ENCODE measurements around the gene CBLL1.

Gene CBLL1

DNA sequence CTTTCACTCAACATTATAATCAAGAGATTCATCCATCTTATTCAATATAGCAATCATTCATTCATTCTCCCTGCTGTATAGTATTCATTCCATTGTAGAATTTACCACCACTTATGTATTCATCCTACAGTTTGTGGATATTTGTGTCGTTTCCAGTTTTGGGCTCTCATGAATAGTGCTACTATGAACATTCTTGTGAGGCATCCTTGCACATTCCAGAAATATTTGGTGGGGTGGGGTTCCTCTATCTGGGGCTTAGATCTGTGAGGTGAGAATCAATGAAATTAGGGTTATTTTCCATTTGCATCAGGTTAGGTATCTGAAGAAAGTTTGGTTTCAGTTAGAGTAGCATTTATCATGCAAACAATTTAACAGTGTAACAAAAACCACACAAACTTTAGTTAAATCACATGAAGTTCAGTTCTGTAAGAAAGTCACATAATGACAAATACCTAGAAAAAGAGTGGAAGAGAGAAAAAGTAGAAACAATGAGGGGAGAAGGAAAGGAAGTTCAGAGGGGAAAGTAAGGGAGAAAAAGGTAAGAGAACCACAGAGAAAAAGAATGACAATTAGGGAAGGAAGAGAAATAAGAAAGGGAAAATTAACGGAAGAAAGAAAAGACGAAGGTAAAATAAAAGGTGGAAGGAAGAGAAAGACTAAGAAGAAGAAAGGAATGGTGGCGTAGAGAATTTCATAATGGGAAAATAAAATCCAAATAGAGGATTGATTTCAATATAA, 25.3 kb upstream of the CBLL1 start:
- no peaks in the 10 kb centered on the region for H3K4me1 Mint-ChIP-seq (ENCODE audit: low read depth)
- H3K27me3 Mint-ChIP-seq (ENCODE audit: low read depth), result no peaks in the 10 kb centered on the region
- no peak overlapping the region for H3K27ac Mint-ChIP-seq
- no peaks in the 10 kb centered on the region for H3K9me3 Mint-ChIP-seq
- H3K36me3 Mint-ChIP-seq (ENCODE audit: low read depth), result no peaks in the 10 kb centered on the region
- no peak overlapping the region for H3K4me3 Mint-ChIP-seq

DNA sequence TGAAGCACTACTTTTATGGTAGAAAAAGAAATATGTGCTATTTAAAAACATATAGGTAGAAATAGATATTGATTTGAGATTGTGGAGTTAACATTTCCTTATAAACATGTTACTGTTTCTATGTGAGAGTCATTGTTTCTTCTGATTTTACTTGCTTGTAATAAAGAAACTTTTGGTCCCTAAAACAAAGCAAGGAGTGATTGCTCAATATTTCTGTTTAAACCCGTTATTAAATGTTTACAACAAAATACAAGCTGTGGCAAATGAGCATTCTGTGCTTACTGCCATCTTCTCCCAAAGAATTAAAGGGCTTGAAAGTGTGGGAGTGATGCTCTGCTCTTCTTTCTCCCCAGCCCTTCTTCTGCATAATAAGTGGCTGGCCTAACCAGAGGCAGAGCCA, 22.7 kb upstream of the CBLL1 start:
- Mint-ChIP-seq H3K27me3 (ENCODE audit: low read depth) (peaks cover 2% of the 10 kb centered on the region), H3K36me3 (ENCODE audit: low read depth) (no peaks in the 10 kb centered on the region), H3K4me3 (no peak overlapping the region), H3K4me1 (ENCODE audit: low read depth) (no peaks in the 10 kb centered on the region), H3K9me3 (no peaks in the 10 kb centered on the region), H3K27ac (no peak overlapping the region)

DNA sequence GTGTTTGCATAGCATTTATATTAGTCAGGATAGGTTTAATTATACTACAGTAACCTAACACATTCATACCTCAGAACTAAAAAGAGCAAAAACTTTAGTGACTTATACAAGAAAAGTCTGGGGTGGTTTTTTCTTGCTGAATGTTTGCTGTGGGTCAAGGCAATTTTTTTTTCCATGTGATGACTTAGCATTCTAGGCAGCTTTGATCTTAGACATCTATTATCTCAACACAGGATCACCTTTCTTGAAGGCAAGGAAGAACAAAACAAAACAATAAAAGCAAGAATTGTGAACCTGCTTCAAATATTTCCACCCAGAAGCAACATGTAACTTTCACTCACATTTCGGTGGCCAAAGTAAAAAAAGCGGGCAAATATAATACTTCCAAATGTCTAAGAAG, 20.7 kb upstream of the CBLL1 start:
- H3K27ac Mint-ChIP-seq, result no peak overlapping the region
- H3K27me3 Mint-ChIP-seq (ENCODE audit: low read depth), result peaks cover 21% of the 10 kb centered on the region
- H3K4me1 Mint-ChIP-seq (ENCODE audit: low read depth), result no peaks in the 10 kb centered on the region
- no peaks in the 10 kb centered on the region for H3K9me3 Mint-ChIP-seq
- no peak overlapping the region for H3K4me3 Mint-ChIP-seq
- no peaks in the 10 kb centered on the region for H3K36me3 Mint-ChIP-seq (ENCODE audit: low read depth)

DNA sequence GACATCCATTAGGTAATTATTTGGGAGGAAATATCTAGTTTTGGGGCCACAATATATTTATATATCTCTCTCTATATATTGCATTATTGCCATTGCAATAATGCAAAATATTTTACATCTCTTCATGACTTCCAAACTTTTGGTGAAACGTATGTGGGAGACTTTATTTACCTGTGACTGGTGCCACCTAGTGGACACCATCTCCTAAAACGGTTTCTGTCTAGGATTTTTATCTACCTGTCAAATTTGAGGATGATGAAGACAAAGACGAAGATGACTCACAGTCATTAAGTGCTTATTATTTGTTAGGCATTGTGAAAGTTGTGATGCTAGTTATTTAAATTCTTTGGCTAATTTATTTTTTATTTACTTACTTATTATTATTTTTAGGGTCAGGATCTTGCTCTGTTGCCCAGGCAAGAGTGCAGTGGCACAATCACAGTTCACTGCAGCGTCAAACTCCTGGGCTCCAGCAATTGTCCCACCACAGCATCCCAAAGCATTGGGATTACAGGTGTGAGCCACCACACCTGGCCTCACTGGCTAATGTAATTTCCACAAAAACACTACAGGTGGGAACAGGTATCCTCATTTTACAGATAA, 18.7 kb upstream of the CBLL1 start:
- Mint-ChIP-seq H3K4me3 (no peak overlapping the region), H3K27me3 (ENCODE audit: low read depth) (peaks cover 29% of the 10 kb centered on the region), H3K27ac (no peak overlapping the region), H3K4me1 (ENCODE audit: low read depth) (no peaks in the 10 kb centered on the region), H3K36me3 (ENCODE audit: low read depth) (no peaks in the 10 kb centered on the region), H3K9me3 (no peaks in the 10 kb centered on the region)

DNA sequence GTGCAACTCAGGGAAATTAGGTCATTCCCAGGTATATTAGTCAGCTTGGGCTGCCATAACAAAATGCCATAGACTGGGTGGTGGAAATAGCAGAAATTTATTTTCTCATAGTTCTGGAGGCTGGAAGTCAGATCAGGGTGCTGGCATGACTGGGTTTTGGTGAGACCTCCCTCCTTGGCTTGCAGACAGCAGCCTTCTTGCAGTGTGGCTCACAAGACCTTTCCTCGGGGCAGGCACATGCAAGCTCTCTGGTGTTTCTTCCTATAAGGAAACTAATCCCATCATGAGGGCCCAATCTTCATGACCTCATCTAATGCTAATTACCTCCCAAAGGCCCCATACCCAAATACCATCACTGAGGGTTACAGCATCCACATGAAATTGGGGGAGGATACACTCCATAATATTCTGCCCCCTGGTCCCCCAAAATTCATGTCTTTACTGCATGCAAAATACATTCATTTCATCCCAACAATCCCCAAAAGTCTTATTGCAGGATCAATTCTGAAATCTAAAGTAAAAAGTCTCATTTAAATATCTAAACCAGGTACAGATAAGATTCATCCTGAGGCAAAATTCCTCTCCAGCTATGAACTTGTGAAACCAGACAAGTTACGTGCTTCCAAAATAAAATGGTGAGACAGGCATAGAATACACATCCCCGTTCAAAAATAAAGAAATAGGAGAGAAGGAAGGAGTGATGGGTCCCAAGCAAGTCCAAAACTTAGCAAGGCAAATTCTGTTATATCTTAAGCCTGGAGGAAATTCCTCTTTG, 17.4 kb upstream of the CBLL1 start:
- Mint-ChIP-seq H3K27me3 (ENCODE audit: low read depth) (peaks cover 29% of the 10 kb centered on the region), H3K9me3 (no peaks in the 10 kb centered on the region), H3K4me3 (no peak overlapping the region), H3K4me1 (ENCODE audit: low read depth) (no peaks in the 10 kb centered on the region), H3K36me3 (ENCODE audit: low read depth) (no peaks in the 10 kb centered on the region), H3K27ac (no peak overlapping the region)

DNA sequence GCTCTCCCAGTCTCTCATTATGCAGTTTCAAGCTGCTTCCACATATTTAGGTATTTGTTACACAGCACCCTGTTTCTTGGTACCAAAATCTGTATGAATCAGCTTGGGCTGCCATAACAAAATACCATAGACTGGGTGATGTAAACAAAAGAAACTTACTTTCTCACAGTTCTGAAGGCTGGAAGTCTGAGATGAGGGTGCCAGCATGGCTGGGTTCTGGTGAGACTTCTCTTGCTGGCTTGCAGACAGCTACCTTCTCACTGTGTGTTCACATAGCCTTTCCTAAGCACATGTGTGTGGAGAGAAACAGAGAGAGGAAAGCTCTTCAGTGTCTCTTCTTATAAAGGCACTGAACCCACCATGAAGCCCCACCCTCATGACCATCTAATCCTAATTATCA, 15.7 kb upstream of the CBLL1 start:
- H3K36me3 Mint-ChIP-seq (ENCODE audit: low read depth), result no peaks in the 10 kb centered on the region
- H3K9me3 Mint-ChIP-seq, result no peaks in the 10 kb centered on the region
- H3K4me1 Mint-ChIP-seq (ENCODE audit: low read depth), result no peaks in the 10 kb centered on the region
- no peak overlapping the region for H3K27ac Mint-ChIP-seq
- no peak overlapping the region for H3K4me3 Mint-ChIP-seq
- peaks cover 29% of the 10 kb centered on the region for H3K27me3 Mint-ChIP-seq (ENCODE audit: low read depth)

DNA sequence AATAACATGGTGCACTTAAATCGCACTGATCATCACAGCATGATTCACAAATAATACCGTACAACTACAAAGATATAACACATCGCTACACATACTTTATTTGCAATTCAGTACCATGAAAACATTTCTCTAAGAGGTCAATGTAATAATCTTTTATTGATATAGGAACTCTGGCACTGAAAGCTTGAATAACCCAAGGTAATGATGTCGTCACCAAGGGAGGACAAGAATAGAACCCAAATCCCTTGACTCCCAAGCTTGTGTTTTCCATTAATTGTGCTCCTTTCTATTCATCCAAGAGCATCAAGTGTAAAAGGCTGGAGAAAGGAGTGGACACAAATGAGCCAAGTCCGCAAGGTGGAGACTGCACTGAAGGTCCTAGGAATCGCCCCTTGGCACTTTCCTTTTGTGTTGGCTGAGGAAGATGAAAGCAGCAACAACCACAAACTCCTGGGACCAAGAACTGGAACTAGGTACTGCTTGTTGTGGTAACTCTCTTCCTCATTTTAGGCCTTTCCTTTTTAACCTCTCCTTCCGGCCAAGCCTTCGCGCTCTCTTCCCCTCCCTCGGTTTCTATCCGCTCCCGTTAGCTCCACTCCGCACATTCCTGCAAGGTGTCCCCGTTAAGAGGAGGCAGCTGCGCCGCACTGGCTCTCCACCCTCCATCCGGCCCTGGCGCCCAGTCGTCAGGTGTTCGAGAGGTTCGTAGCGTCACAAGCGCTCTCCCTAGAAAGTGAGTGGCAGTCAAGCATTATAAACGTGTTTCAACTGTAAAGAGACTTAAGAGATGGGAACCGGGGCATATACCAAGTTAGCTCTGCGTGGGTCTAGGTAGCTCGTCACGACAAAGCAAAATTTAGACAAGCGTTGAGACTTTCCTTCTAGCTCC, 1.0 kb upstream of the CBLL1 start:
- Mint-ChIP-seq H3K9me3 (no peaks in the 10 kb centered on the region), H3K27me3 (ENCODE audit: low read depth) (peaks cover 5% of the 10 kb centered on the region), H3K4me3 (peak overlapping the region; percentile 99), H3K36me3 (ENCODE audit: low read depth) (peaks cover 7% of the 10 kb centered on the region), H3K27ac (peak overlapping the region; percentile 100), H3K4me1 (ENCODE audit: low read depth) (peaks cover 34% of the 10 kb centered on the region)

DNA sequence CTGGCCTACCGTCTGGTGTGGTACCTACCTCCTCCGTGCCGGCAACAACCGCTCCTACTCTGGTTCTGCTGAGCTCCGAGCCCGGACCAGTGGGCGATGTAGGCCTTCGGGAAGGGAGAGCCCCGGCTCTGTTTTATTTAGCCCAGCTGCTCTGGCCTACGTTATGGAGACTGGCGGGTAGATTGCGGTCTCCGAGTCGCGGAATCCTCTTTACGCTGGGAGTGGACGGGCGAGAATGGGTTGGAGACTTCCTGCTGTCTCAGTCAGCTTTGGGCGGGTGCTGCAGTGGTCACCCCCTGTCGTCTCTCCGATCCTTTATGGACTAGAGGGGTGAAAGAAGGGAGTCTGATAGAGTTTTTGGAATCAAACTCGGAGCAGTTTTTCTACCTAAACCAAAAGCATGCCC, 406 bp downstream of the CBLL1 start:
- peak overlapping the region; percentile 99 for H3K4me3 Mint-ChIP-seq
- peaks cover 5% of the 10 kb centered on the region for H3K27me3 Mint-ChIP-seq (ENCODE audit: low read depth)
- H3K36me3 Mint-ChIP-seq (ENCODE audit: low read depth), result peaks cover 9% of the 10 kb centered on the region
- H3K4me1 Mint-ChIP-seq (ENCODE audit: low read depth), result peaks cover 39% of the 10 kb centered on the region
- peak overlapping the region; percentile 100 for H3K27ac Mint-ChIP-seq
- H3K9me3 Mint-ChIP-seq, result no peaks in the 10 kb centered on the region

DNA sequence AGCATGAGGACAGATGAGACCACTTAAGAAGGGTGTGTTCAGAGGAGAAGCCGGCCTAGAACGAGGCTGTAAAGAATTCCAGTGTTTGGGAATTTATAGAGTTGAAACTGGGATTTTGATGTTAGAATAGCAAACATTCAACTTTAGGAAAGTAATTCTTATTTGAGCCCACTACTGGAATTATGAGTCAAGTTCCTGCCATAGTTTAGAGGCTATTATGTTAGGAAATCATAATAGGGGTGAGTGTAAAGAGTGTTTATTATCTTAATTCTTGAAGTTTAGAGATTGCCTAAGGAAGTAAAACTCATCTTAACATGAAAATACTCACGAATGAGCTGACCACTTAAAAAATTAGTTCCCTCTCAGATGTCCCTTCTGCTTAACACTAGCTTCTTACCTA, 2.1 kb downstream of the CBLL1 start:
- H3K27me3 Mint-ChIP-seq (ENCODE audit: low read depth), result peaks cover under 1% of the 10 kb centered on the region
- peaks cover 45% of the 10 kb centered on the region for H3K4me1 Mint-ChIP-seq (ENCODE audit: low read depth)
- H3K36me3 Mint-ChIP-seq (ENCODE audit: low read depth), result peaks cover 15% of the 10 kb centered on the region
- H3K4me3 Mint-ChIP-seq, result peak overlapping the region; percentile 63
- no peak overlapping the region for H3K27ac Mint-ChIP-seq
- H3K9me3 Mint-ChIP-seq, result no peaks in the 10 kb centered on the region

DNA sequence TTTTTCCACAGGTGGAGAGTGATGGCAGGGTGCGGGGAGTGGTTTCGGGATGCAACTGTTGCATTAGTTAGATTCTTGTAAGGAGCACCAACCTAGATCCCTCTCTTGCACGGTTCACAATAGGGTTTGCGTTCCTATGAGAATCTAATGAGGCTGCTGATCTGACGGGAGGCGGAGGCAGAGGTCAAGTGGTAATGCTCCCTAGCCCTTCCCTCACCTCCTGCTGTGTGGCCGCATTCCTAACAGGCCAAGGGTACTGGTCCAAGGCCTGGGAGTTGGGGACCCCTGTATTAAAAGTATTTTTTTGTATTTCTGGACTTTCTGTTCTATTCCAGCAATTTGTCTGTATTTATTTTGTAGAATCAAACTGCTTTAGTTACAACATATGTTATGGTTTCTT, 7.2 kb downstream of the CBLL1 start:
- H3K27me3 Mint-ChIP-seq (ENCODE audit: low read depth), result no peaks in the 10 kb centered on the region
- no peak overlapping the region for H3K4me3 Mint-ChIP-seq
- H3K4me1 Mint-ChIP-seq (ENCODE audit: low read depth), result peaks cover 30% of the 10 kb centered on the region
- no peaks in the 10 kb centered on the region for H3K9me3 Mint-ChIP-seq
- H3K27ac Mint-ChIP-seq, result no peak overlapping the region
- H3K36me3 Mint-ChIP-seq (ENCODE audit: low read depth), result peaks cover 34% of the 10 kb centered on the region

DNA sequence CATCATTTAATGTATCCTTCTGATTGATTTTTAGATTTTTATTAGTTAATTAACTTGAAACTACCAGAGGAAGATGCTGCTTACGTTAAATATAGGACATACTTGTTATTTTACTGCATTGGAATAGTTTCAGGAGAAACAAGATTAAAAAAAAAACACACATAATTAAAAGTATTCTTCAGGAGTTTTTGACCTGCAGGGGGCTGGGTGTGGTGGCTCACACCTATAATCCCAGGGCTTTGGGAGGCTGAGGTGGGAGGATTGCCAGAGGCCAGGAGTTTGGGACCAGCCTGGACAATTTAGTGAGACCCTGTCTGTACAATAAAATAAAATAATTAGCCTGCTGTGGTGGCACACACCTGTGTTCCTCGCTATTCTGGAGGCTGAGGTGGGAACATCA, 10.7 kb downstream of the CBLL1 start:
- Mint-ChIP-seq H3K36me3 (ENCODE audit: low read depth) (peaks cover 48% of the 10 kb centered on the region), H3K4me3 (no peak overlapping the region), H3K4me1 (ENCODE audit: low read depth) (peaks cover 15% of the 10 kb centered on the region), H3K27ac (no peak overlapping the region), H3K27me3 (ENCODE audit: low read depth) (no peaks in the 10 kb centered on the region), H3K9me3 (no peaks in the 10 kb centered on the region)

DNA sequence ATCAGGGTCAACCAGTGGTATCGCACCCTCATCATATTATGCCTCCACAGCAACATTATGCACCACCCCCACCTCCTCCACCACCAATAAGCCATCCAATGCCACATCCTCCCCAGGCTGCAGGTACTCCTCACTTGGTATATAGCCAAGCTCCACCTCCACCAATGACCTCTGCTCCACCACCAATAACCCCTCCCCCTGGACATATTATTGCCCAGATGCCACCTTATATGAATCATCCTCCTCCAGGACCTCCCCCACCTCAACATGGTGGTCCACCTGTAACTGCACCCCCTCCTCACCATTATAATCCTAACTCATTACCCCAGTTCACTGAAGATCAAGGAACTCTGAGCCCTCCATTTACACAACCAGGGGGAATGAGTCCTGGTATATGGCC, 14.7 kb downstream of the CBLL1 start:
- Mint-ChIP-seq H3K36me3 (ENCODE audit: low read depth) (peaks cover 37% of the 10 kb centered on the region), H3K4me3 (no peak overlapping the region), H3K4me1 (ENCODE audit: low read depth) (peaks cover 2% of the 10 kb centered on the region), H3K27ac (no peak overlapping the region), H3K9me3 (no peaks in the 10 kb centered on the region), H3K27me3 (ENCODE audit: low read depth) (no peaks in the 10 kb centered on the region)

DNA sequence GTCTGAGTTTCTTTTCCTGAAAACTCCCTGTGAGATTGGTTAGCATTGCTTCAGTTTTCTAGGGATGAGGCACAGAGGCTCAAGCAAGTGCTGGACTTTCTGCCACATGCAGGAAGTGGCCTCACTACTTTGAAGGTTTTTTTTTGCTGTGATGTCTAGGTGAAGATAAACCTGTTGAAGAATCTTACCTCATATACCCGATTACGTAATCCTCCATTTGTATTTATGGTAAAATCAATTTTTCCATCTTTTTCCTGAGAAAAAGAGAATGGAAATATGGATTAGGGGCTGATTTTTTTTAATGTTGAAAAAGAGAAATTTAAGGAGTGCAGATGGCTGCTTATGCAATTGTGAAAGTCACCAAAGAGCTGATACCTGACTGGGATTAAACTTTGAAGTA, 23.4 kb downstream of the CBLL1 start:
- Mint-ChIP-seq H3K36me3 (ENCODE audit: low read depth) (peaks cover 3% of the 10 kb centered on the region), H3K9me3 (no peaks in the 10 kb centered on the region), H3K27ac (no peak overlapping the region), H3K27me3 (ENCODE audit: low read depth) (no peaks in the 10 kb centered on the region), H3K4me1 (ENCODE audit: low read depth) (peaks cover 6% of the 10 kb centered on the region), H3K4me3 (no peak overlapping the region)

DNA sequence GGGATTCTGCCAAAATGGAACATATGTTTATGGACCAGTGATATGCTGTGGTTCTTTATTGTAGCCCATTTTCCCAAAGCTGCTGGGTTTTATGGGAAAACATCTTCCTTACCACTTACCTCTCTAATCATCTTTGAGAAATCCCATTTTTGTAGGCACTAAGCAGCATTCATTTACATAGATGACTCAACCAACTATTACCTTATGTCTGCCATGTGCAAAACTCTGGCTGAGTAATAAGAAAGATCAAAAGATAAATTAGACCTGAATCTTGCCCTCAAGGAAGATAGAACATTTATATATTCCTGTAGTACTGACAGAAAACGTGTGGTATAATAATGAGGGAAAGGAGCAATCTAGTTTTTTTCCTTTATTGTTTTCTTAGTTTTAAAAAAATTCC, 24.3 kb downstream of the CBLL1 start:
- H3K27me3 Mint-ChIP-seq (ENCODE audit: low read depth), result no peaks in the 10 kb centered on the region
- no peaks in the 10 kb centered on the region for H3K9me3 Mint-ChIP-seq
- H3K4me3 Mint-ChIP-seq, result no peak overlapping the region
- no peak overlapping the region for H3K27ac Mint-ChIP-seq
- H3K4me1 Mint-ChIP-seq (ENCODE audit: low read depth), result peaks cover 8% of the 10 kb centered on the region
- peaks cover 2% of the 10 kb centered on the region for H3K36me3 Mint-ChIP-seq (ENCODE audit: low read depth)

All from T-helper 1 cell treated with Interleukin-12 subunit alpha and Interleukin-12 subunit beta and Interleukin-4 antibody, amounts not matched to agents 30 μg/mL and 1 μg/mL, for 36 hours (primary cell).